Mucosa of descending colon (tissue), 3 donors: ENCODE measurements around the gene ZNF839. TPM values are rescaled to one million over a fixed set of nuclear protein-coding genes. Genes with fewer than 3 reads are reported as not detected.

Experiments
- ATAC-seq: fragments of 200-7000 bp; cut with Tn5 transposase; one replicate; pipeline ENCODE4 v1.9.1; 2020; ENCODE audit warnings: mild to moderate bottlenecking, moderate library complexity
- DNase-seq, 3 donors: peaks; one replicate each; pipeline ENCODE4 v3.0.0-alpha.2; 2020
- H3K36me3 ChIP-seq: fragments of 200-600 bp; one replicate; pipeline ENCODE4 v1.8.0; 2021; ENCODE audit warnings: low read depth, mild to moderate bottlenecking
- H3K4me1 ChIP-seq: fragments of 200-600 bp; one replicate; pipeline ENCODE4 v1.8.0; 2021; ENCODE audit warnings: low read depth, mild to moderate bottlenecking
- H3K4me3 ChIP-seq: fragments of 200-600 bp; one replicate; pipeline ENCODE4 v1.8.0; 2021; ENCODE audit warnings: mild to moderate bottlenecking
- H3K9me3 ChIP-seq: fragments of 200-600 bp; one replicate; pipeline ENCODE4 v1.8.0; 2021; ENCODE audit warnings: mild to moderate bottlenecking
- intact Hi-C, 2 donors: fragments of 100-400 bp; cut with DNase I in 1 of 2; cut with micrococcal nuclease in 1 of 2; formaldehyde crosslinking; loops; one replicate each; pipeline versions ENCODE4 v1.11.0 to v1.11.1; 2022; cut with DNase I, micrococcal nuclease
- total RNA-seq, 3 donors: library from RNA; stranded (reverse); fragmentation: NEBNext Ultra II Directional in 2 of 3; extraction: Animal tissue kit (Norgen Biotek cat#: 25700) in 2 of 3; gene quantifications; one replicate each; pipeline versions ENCODE4 v1.2.1 to v1.2.4, GENCODE V29; 2021 to 2023
- TF ChIP-seq, protein P1 (sequence below): fragments of 200-600 bp; IDR thresholded peaks from one replicate; pipeline ENCODE4 v1.8.0; 2022; ENCODE audit warnings: antibody characterized with exemption, mild to moderate bottlenecking
- donor health status: DM: no; HTN: no; CAD: no; lungs with moderate emphysema.
- donor health status: DM: no; HTN: no; CAD: no.
- donor health status: DM: no; HTN: yes; CAD: no.

The ZNF839 gene
- total RNA-seq, 3 donors from 2014 or later: 9.5 to 12.4 (median 9.7) TPM

DNA sequence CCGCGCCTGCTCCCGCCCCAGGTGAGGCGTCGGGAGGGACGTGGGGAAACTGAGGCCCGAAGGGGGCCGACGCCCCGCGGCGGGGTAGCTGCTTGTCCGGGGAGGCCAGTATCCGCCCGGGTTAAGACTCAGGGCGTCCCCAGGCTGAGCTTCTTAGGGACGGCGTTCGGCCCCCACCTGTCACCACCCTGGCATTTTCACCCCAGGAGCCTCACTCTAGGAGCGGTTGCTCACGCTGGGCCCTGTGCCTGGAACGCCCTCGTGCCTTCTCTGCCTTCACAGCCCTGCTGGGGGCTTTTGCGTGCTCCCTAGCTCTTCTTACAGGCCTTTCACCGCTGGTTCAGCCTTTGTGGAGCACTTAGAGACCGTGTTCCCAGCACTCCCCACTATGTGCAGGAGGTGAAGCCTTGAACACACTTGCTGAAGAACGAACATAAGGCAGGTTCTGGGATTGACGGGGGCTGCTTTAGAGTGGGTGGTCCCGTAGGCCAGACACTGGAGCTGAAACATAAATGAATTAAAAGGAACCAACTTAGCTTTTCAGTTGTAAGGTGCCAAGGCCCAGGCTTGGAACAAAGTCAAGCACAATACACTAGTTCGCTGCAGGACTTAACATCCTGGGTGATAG is 601 bp downstream of the ZNF839 start:
- ATAC-seq (peak; percentile 2), DNase-seq (peak; percentile 46 to 66 (median 61))
- H3K4me3 ChIP-seq: peak overlapping the region; percentile 64
- no peaks in the 10 kb centered on the region for H3K9me3 ChIP-seq
- H3K4me1 ChIP-seq: peaks cover 12% of the 10 kb centered on the region
- intact Hi-C loops: no loop called here
- H3K36me3 ChIP-seq: no peaks in the 10 kb centered on the region
- TF ChIP-seq, protein P1, sequence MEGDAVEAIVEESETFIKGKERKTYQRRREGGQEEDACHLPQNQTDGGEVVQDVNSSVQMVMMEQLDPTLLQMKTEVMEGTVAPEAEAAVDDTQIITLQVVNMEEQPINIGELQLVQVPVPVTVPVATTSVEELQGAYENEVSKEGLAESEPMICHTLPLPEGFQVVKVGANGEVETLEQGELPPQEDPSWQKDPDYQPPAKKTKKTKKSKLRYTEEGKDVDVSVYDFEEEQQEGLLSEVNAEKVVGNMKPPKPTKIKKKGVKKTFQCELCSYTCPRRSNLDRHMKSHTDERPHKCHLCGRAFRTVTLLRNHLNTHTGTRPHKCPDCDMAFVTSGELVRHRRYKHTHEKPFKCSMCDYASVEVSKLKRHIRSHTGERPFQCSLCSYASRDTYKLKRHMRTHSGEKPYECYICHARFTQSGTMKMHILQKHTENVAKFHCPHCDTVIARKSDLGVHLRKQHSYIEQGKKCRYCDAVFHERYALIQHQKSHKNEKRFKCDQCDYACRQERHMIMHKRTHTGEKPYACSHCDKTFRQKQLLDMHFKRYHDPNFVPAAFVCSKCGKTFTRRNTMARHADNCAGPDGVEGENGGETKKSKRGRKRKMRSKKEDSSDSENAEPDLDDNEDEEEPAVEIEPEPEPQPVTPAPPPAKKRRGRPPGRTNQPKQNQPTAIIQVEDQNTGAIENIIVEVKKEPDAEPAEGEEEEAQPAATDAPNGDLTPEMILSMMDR: no peak

DNA sequence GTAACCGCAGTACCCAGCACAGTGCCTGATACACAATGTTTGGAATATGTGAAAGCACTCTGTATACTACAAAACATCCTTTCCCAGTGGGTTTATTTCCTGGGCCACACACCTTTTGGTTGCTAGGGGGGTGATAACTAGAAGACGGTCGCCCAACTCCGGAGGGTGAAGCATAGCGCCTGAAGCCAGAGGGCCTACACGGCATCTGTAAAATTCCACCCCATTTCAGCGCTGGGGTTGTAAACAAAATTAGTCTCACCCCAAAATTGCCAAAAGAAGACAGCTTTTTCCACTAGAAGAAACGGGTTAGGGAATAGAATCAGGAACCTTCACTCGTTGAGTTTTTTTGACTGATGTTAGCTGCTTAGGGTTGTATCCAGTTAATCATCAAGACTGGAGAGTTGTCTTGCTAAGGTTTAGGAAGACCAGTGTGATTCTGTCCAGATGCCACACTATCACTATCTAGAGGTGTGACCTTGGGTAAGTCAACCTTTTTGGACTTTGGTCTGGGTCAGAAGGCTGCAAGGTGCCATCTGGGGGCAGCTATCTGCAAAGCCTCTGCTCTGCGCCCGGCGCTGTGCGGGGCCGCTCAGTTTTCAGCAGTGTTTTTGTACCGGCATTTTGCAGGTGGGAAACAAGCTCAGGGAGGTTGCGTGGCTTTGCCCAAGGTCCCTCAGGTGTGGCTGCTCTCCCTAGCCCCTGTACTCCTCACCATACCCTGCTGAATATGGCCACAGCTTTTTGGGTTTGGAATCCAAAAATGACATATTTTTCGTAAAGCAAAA is 1.3 kb downstream of the ZNF839 start:
- TF ChIP-seq, protein P1: no peak
- ATAC-seq (no peak), DNase-seq (no peak)
- H3K4me3 ChIP-seq: no peak overlapping the region
- peaks cover 12% of the 10 kb centered on the region for H3K4me1 ChIP-seq
- intact Hi-C loops: no loop called here
- no peaks in the 10 kb centered on the region for H3K9me3 ChIP-seq
- no peaks in the 10 kb centered on the region for H3K36me3 ChIP-seq

DNA sequence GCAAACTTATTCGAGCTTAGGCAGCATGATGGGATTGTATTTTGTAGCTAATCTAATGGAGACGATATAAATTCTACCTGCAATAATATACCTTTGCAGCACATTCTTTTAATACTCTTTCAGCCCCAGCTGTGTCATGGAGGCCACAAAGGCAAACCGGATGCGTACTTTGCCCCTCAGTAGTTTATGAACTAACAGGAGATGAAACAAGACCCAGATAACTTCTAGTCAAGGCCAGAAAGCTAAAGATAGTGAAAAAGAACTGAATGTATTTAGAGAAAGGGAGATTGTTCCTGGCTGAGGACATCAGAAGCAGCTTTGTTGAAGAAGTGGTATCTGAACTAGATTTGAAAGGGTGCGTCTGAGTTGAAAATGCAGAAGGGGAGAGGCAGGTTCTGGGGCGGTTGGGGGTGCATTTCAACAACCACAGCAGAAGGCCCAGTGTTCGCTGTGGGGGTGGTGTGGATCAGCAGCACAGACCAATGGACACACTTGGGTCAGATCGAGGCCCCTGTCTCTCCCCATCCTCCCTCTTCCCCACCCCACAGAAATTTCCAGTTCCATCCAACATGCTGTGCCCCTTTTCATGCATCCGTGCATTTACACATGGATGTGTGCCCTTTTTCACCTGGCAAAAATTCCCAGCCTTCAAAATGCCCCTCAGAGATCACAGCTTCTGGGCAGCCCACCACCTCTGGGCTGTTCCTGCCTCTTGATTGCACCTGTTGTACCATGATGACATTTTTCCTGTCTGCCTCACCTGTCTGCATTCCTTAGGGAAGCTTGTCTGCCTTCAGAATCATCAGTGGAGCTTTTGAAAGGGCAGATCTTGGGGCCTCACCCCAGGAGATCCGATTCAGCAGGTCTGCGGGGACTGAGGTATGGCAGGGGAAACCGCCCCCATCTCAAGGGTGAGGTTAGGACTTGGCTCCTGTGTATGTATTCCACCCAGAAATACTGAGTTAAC is 2.2 kb downstream of the ZNF839 start:
- Histone ChIP-seq H3K36me3 (no peaks in the 10 kb centered on the region), H3K4me1 (peaks cover 12% of the 10 kb centered on the region), H3K9me3 (no peaks in the 10 kb centered on the region), H3K4me3 (no peak overlapping the region)
- TF ChIP-seq, protein P1: no peak
- ATAC-seq: no peak
- intact Hi-C loops: no loop called here
- no peak for DNase-seq

DNA sequence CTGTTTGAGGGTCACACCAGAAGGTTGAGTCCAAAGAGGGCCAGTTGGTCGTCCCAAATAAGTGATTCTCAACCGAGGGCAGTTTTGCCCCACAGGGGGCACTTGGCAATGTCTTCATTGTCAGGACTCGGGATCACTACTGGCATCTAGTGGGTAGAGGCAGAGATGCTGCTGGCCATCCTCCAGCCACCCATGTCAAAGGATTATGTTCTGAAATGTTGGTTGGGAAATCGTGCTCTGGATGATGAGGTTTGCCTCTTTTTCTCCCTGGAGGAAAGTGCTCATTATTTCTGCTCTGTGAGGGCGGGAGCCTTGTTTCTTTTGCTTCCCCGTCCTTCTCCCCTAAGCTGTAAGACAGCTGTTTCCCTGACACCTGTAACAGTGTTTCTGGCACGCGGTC is 3.6 kb downstream of the ZNF839 start:
- no peak overlapping the region for H3K4me3 ChIP-seq
- TF ChIP-seq, protein P1: no peak
- peaks cover 10% of the 10 kb centered on the region for H3K4me1 ChIP-seq
- peak in 2 of 3 donors; percentile 57 to 70 for DNase-seq
- intact Hi-C loops: no loop called here
- peak; percentile 32 for ATAC-seq
- no peaks in the 10 kb centered on the region for H3K9me3 ChIP-seq
- no peaks in the 10 kb centered on the region for H3K36me3 ChIP-seq

DNA sequence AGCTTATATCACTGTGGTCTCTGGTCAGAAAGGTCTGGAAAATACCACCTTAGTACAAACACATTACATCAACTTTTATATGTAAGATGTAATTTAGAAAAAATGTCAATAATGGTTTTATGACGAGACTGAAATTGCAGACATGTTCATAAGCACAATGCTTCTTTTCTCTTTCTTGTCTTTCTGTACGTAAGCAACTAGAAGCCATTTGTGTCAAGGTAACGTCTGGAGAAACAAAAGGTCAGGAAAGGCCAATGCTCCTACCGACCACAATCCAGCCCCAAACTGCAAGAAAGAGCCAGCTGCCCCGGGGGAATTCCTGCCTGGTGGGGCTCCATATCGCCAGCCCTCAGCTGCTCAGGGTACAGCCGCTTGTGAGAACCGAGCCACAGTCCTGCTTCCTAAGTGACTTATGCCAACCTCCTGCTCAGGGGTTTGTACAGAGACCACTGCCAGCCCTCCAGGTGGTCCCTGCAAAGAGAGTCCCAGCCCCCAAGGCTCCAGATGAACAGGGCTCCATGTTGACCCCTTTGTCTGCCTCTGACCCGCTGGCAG is 6.3 kb downstream of the ZNF839 start:
- Histone ChIP-seq H3K36me3 (no peaks in the 10 kb centered on the region), H3K4me1 (no peaks in the 10 kb centered on the region), H3K4me3 (no peak overlapping the region), H3K9me3 (no peaks in the 10 kb centered on the region)
- intact Hi-C loops: no loop called here
- DNase-seq (no peak), ATAC-seq (peak; percentile 27)
- TF ChIP-seq, protein P1: no peak
